CD14-positive monocyte (primary cell): ENCODE measurements around the gene SLC35G6. TPM values are rescaled to one million over a fixed set of nuclear protein-coding genes. Genes with fewer than 3 reads are reported as not detected.

Source experiments
- DNase-seq, 3 donors: peaks; one replicate each; pipeline ENCODE4 v3.0.0-alpha.2; 2011 to 2022
- H2AFZ ChIP-seq: 2 replicates; pipeline ENCODE4 v1.6.0; 2012; ENCODE audit warnings: mild to moderate bottlenecking, low read depth, low read length, inconsistent platforms; ENCODE audit not compliant: insufficient read depth, poor library complexity, severe bottlenecking
- H3K27ac ChIP-seq, 2 donors: 1 replicate in 1 of 2; 2 replicates in 1 of 2; pipeline ENCODE4 v1.5.1; 2012 to 2013; ENCODE audit warnings: low read length in 2 of 2, control low read depth in 1 of 2, inconsistent platforms in 1 of 2, low read depth in 1 of 2, mild to moderate bottlenecking in 1 of 2
- H3K27me3 ChIP-seq, 2 donors: one replicate each; pipeline versions ENCODE4 v1.6.0 to v1.6.1; 2011 to 2013; ENCODE audit warnings: low read length in 2 of 2; ENCODE audit not compliant: control insufficient read depth in 2 of 2, insufficient read depth in 2 of 2
- H3K36me3 ChIP-seq, 2 donors: replicated peaks in 1 of 2; 1 replicate in 1 of 2; 2 replicates in 1 of 2; pipeline versions ENCODE4 v1.5.1 to v1.6.1; 2012 to 2013; ENCODE audit warnings: low read length in 2 of 2, control low read depth in 1 of 2, inconsistent platforms in 1 of 2, mild to moderate bottlenecking in 1 of 2; ENCODE audit not compliant: insufficient read depth in 2 of 2, control insufficient read depth in 1 of 2
- H3K4me1 ChIP-seq, 2 donors: 1 replicate in 1 of 2; 2 replicates in 1 of 2; pipeline versions ENCODE4 v1.5.1 to v1.6.1; 2012 to 2013; ENCODE audit warnings: low read length in 2 of 2, control low read depth in 1 of 2, inconsistent platforms in 1 of 2, mild to moderate bottlenecking in 1 of 2, moderate library complexity in 1 of 2; ENCODE audit not compliant: insufficient read depth in 2 of 2, control insufficient read depth in 1 of 2
- H3K4me2 ChIP-seq: replicated peaks from 2 replicates; pipeline ENCODE3; 2012; ENCODE audit warnings: low read length, moderate library complexity, mild to moderate bottlenecking; ENCODE audit not compliant: poor library complexity, severe bottlenecking; ENCODE audit errors: extremely low read depth
- H3K4me3 ChIP-seq, 3 experiments: fragments of 200-600 bp in 1 of 3; sonication (generic) in 1 of 3; replicated peaks in 1 of 3; 1 replicate in 2 of 3; 2 replicates in 1 of 3; pipeline ENCODE4 v1.5.1; 2011 to 2013; ENCODE audit warnings: low read length in 3 of 3, mild to moderate bottlenecking in 3 of 3, control low read depth in 2 of 3, low read depth in 2 of 3, inconsistent platforms in 1 of 3, moderate library complexity in 1 of 3
- H3K79me2 ChIP-seq: 2 replicates; pipeline ENCODE4 v1.6.0; 2012; ENCODE audit warnings: mild to moderate bottlenecking, control low read depth, inconsistent platforms, low read length, moderate library complexity; ENCODE audit not compliant: insufficient read depth
- H3K9ac ChIP-seq: 2 replicates; pipeline ENCODE4 v1.6.0; 2017; ENCODE audit warnings: low read length, mild to moderate bottlenecking; ENCODE audit not compliant: insufficient read depth, poor library complexity, severe bottlenecking
- H3K9me3 ChIP-seq, 2 donors: replicated peaks in 1 of 2; 1 replicate in 1 of 2; 2 replicates in 1 of 2; pipeline versions ENCODE4 v1.5.1 to v1.6.1; 2012 to 2013; ENCODE audit warnings: low read length in 2 of 2, control low read depth in 1 of 2; ENCODE audit not compliant: control insufficient read depth in 1 of 2, insufficient read depth in 1 of 2
- H4K20me1 ChIP-seq: 2 replicates; pipeline ENCODE4 v1.6.0; 2012; ENCODE audit warnings: mild to moderate bottlenecking, low read length, control low read depth, moderate library complexity; ENCODE audit not compliant: insufficient read depth
- H3K27ac Mint-ChIP-seq, 7 donors: one replicate each; pipeline ENCODE4 v1.8.0; 2020; ENCODE audit warnings: mild to moderate bottlenecking in 7 of 7, mixed read lengths in 7 of 7, moderate library complexity in 6 of 7, inconsistent platforms in 2 of 7
- H3K27me3 Mint-ChIP-seq, 3 donors: one replicate each; pipeline ENCODE4 v1.8.0; 2021 to 2022; ENCODE audit warnings: low read depth in 3 of 3, mild to moderate bottlenecking in 3 of 3, mixed read lengths in 3 of 3, moderate library complexity in 3 of 3, inconsistent platforms in 1 of 3
- H3K36me3 Mint-ChIP-seq, 2 donors: one replicate each; pipeline ENCODE4 v1.8.0; 2020; ENCODE audit warnings: mixed read lengths in 2 of 2, inconsistent platforms in 1 of 2, mild to moderate bottlenecking in 1 of 2
- H3K4me1 Mint-ChIP-seq: one replicate; pipeline ENCODE4 v1.8.0; 2020; ENCODE audit warnings: mild to moderate bottlenecking, mixed read lengths
- H3K4me3 Mint-ChIP-seq, 2 donors: one replicate each; pipeline ENCODE4 v1.8.0; 2020; ENCODE audit warnings: mild to moderate bottlenecking in 2 of 2, mixed read lengths in 2 of 2, moderate library complexity in 1 of 2
- H3K9me3 Mint-ChIP-seq, 7 donors: one replicate each; pipeline ENCODE4 v1.8.0; 2020 to 2022; ENCODE audit warnings: mixed read lengths in 7 of 7, mild to moderate bottlenecking in 6 of 7, moderate library complexity in 6 of 7, inconsistent platforms in 2 of 7
- CTCF ChIP-seq: fragments of 200-600 bp; IDR thresholded peaks from one replicate; pipeline ENCODE4 v1.8.0; 2022; ENCODE audit warnings: antibody characterized with exemption, mild to moderate bottlenecking
- WGBS: methylation state at CpG from one replicate; pipeline ENCODE4 v1.1.5; 2013; ENCODE audit warnings: missing lambda C conversion rate; ENCODE audit not compliant: insufficient coverage; 5-methylcytosine and 5-hydroxymethylcytosine counted together
- intact Hi-C, 2 donors: fragments of 100-400 bp; cut with micrococcal nuclease; formaldehyde crosslinking; loops; one replicate each; pipeline versions ENCODE4 v1.15.0 to v1.15.1; 2023
- polyA plus RNA-seq, 3 donors: library from polyadenylated mRNA; depleted of rRNA in 1 of 3; unstranded in 2 of 3; stranded (reverse) in 1 of 3; fragments of 300-500 nt in 2 of 3; fragments of >200 nt in 1 of 3; fragmentation: Illumina TruSeq in 2 of 3; gene quantifications; 1 replicate in 2 of 3; 2 replicates in 1 of 3; pipeline ENCODE4 v1.2.3, GENCODE V29; 2012 to 2021

The SLC35G6 gene
- polyA plus RNA-seq, 3 donors = not detected

GRCh38 chr17:7496470-7497183 lies 15.4 kb downstream of the SLC35G6 start:
- 97% methylated on average over 19 of the region's 20 CpGs for WGBS
- H3K4me3 ChIP-seq = no peak overlapping the region
- no peak overlapping the region for H3K4me2 ChIP-seq
- H3K27me3 Mint-ChIP-seq = peaks cover 0 to 4% (median 0%) of the 10 kb centered on the region in 3 donors
- peaks cover 8% of the 10 kb centered on the region for H3K4me1 Mint-ChIP-seq
- peaks cover 73% of the 10 kb centered on the region for H4K20me1 ChIP-seq
- no peak overlapping the region for H3K4me3 Mint-ChIP-seq
- H3K27me3 ChIP-seq = no peaks in the 10 kb centered on the region
- H3K27ac ChIP-seq = no peak overlapping the region
- no peak for DNase-seq
- no peaks in the 10 kb centered on the region for H3K4me1 ChIP-seq
- TF ChIP-seq CTCF = no peak
- no peaks in the 10 kb centered on the region for H3K9me3 Mint-ChIP-seq
- peaks cover 67 to 90% of the 10 kb centered on the region in 2 donors for H3K36me3 ChIP-seq
- H3K79me2 ChIP-seq = peaks cover 53% of the 10 kb centered on the region
- H3K9ac ChIP-seq = no peak overlapping the region
- intact Hi-C loops = no loop called here
- H2AFZ ChIP-seq = no peak overlapping the region
- H3K36me3 Mint-ChIP-seq = peaks cover 78 to 87% of the 10 kb centered on the region in 2 donors
- H3K27ac Mint-ChIP-seq = peak overlapping the region in 4 of 7 donors; percentile 39 to 58 (median 45)
- no peaks in the 10 kb centered on the region for H3K9me3 ChIP-seq

- 96% methylated on average over 9 of the region's 10 CpGs for WGBS
- Mint-ChIP-seq H3K27me3 (peaks cover 0 to 4% (median 0%) of the 10 kb centered on the region in 3 donors), H3K4me1 (peaks cover 8% of the 10 kb centered on the region), H3K27ac (peak overlapping the region in 3 of 7 donors; percentile 4 to 50 (median 45)), H3K4me3 (no peak overlapping the region), H3K9me3 (no peaks in the 10 kb centered on the region), H3K36me3 (peaks cover 81 to 91% of the 10 kb centered on the region in 2 donors)
- Histone ChIP-seq H3K9me3 (no peaks in the 10 kb centered on the region), H3K36me3 (peaks cover 71 to 90% of the 10 kb centered on the region in 2 donors), H3K27me3 (no peaks in the 10 kb centered on the region), H3K27ac (no peak overlapping the region), H3K9ac (no peak overlapping the region), H3K4me1 (no peaks in the 10 kb centered on the region), H3K4me3 (no peak overlapping the region), H4K20me1 (peaks cover 68% of the 10 kb centered on the region), H2AFZ (no peak overlapping the region), H3K79me2 (peaks cover 47% of the 10 kb centered on the region), H3K4me2 (no peak overlapping the region)
- TF ChIP-seq CTCF = no peak
- no peak for DNase-seq
- intact Hi-C loops = no loop called here
Observed at GRCh38 chr17:7497228-7497627, 16.0 kb downstream of the SLC35G6 start.
